IPS-NIHi7 (cell line): ENCODE data around the gene SND1.
A peak's percentile ranks its signal among the peaks of the same experiment; 100 is the strongest.
"Not testable (repeated sequence)": the region's sequence is repeated elsewhere in the genome, so short reads cannot be mapped to it uniquely, and the experiment has no call there.

ENCODE experiments used
- DNase-seq: peaks from one replicate; pipeline ENCODE4 v3.0.0; 2012; ENCODE audit warnings: mixed read lengths; ENCODE audit errors: extremely low spot score

Gene SND1

DNA sequence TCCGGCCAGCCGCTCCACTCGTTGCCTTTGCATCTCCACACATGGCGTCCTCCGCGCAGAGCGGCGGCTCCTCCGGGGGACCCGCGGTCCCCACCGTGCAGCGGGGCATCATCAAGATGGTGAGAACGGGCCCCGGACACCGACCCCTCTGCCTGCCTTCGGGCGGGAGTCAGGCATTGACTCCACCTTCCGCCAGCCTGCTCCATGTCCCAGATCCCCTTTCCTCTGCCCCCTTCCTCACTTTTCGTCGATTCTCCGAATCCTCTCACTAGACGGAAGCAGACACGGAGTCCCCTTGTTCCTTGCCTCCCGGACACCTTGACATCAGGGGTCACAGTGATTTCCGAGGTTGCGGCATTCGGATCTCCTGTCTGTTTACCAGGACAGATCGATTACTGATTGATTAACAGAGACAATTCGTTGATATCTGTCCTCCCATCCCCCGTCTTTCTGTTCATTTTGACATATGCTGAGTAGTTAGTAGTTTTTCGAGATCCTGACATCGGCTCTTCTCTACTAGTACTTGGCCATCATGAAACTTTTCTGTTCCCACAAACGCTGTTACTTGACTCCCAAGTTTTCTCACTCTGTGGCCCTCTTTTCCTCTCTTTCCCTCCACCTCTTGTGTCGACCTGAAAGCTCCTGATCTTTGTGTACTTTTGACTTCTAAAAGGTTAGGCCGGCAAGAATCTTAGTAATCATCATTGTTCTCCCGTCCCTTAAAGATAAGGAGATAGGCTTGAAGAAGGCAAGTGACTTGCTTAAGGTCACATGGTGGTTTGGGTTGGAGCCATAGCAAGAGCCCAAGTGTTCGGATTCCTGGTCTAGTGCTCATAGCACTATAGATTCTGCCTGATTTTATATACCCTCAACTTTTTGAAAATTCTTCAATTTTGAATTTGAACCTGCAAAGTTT is 597 bp downstream of the SND1 start:
- DNase-seq: no peak

DNA sequence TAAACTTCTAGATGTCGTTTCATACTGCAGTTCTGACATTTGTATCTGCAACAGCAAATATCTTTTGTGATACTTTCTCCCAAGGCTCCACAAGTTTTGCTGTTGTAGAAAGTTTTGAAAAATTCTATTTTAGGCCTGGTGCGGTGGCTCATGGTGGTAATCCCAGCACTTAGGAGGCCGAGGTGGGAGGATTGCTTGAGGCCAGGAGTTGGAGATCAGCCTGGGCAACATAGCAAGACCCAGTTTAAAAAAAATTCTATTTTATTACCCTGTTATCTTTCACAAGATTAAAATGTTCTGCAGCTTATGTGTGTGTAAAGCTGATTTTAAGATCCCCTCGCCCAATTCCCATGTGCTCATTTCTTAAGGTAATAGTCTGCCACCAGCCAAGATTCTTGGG is 1.4 kb downstream of the SND1 start:
- no peak for DNase-seq

- no peak for DNase-seq
Observed at GRCh38 chr7:127654404-127655394, 2.7 kb downstream of the SND1 start.

DNA sequence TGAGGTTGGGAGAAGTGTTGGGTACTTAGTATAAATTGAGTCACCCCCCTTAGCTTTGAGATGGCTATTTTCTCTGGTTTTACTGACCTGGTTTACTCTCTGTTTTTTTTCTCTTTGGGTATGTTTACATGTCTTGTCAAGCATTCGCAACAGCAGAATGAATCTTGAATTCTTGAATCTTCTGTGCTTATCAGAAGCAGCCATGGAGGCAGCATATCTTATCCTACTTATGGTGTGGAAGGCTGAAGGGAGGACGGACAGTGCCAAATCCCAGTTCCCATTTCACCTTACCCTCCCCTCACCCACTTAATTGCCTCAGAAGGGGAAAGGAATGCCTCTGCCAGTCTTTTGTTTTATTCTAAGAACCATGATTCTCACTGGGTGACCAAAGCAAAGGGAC is 3.7 kb downstream of the SND1 start:
- DNase-seq: no peak

DNA sequence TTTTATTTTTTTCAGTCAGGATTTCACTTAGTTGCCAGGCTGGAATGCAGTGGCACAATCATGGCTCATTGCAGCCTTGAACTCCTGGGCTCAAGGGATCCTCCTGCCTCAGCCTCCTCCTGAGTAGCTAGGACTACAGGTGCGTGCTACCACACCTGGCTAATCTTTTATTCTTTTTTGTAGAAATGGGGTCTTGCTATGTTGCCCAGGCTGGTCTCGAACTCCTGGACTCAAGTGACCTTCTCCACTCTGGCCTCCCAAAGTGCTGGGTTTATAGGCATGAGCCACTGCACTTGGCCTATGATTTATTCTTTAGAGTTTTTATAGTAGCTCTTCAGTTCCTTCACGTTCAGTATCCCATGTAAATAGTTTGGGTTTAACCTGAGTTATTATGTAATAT is 5.5 kb downstream of the SND1 start:
- no peak for DNase-seq

GRCh38 chr7:127658970-127659630 is 7.1 kb downstream of the SND1 start:
- no peak for DNase-seq

GRCh38 chr7:127665922-127666321 is 13.9 kb downstream of the SND1 start:
- DNase-seq: peak; percentile 45

- DNase-seq: no peak
Observed at GRCh38 chr7:127666602-127667001, 14.6 kb downstream of the SND1 start.

- no peak for DNase-seq
Observed at GRCh38 chr7:127667017-127667670, 15.2 kb downstream of the SND1 start.

- no peak for DNase-seq
Observed at GRCh38 chr7:127667759-127668530, 16.0 kb downstream of the SND1 start.

DNA sequence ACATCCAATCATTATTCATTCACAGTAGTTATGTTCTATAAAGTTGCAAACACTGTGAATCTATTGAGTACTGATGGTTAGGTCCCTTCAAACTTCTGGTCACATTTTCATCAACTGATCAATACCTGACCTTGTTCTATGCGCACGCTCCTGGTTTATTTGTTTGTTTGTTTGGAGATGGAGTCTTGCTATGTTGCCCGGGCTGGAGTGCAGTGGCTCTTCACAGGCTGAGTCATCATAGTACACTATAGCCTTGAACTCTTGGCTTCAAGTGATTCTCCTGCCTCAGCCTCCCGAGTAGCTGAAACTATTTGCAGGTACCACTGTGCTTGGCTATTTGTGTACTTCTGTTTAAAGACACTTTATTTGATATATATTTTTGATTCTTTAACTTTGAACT is 19.3 kb downstream of the SND1 start:
- no peak for DNase-seq

DNA sequence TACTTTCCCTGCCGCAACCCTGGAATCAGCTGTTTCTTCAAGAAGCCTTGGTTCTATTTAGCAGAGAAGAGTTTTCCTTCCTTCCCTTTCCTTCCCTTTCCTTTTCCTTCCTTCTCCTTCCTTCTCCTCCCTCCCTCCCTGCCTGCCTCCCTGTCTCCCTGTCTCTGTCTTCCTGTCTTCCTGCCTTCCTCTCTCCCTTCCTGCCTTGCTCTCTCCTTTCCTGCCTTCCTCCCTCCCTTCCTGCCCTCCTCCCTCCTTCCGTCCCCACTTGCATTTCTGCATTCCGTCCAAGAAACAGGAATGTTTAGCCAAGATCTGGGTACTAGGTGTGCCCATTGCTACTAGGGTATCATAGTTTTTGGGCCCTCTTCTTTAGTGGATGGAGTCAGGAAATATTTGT is 21.9 kb downstream of the SND1 start:
- DNase-seq: no peak

DNA sequence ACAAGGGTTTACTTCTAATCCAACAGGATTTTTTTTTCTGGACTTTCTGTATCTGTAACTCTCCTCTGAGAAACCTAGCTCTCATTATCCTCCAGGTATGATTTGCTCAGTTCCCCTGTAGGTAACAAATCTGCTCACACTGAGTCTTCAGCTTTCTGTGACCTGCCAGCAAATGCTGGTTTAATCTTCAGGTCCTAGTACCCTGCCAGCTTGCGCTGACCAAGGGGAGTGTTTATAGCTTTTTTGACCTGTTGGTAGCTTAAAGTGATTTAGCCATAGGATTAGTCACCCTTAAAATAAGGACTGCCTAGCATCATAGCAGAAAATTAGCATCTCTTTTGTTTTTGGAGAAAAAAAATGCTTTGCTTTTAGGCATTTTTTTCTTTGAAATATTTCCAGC is 22.4 kb downstream of the SND1 start:
- DNase-seq: no peak

DNA sequence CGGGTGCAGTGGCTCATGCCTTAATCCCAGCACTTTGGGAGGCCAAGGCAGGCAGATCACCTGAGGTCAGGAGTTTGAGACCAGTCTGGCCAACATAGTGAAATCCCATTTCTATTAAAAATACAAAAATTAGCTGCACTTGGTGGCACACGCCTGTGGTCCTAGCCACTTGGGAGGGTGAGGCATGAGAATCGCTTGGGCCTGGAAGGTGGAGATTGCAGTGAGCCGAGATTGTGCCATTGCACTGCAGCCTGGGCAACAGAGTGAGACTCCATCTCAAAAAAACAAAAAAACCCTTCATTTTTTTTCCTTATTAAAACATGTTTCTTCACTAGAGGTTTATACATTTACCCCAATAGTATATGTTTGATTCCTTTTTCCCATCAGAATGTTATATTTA is 22.9 kb downstream of the SND1 start:
- DNase-seq: not testable (repeated sequence)

DNA sequence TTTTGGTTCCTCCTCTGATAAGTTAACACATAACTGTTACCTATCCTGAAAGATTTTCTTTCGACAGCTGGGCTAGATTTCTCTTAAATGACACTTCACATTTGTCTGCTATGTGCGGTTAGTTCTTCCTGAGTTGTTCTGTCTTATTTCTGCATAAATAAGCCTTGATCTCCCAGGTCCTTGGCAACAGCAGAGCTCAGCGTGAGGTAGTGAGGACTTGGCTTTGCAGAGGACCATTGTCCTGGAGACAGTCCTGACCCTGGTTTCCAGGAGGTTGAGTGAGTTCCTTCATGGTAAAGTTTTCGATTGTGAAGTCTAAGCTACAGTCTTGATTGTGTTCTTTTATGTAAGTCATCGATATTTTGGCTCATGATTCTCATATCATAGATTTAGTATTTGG is 23.7 kb downstream of the SND1 start:
- DNase-seq: no peak

DNA sequence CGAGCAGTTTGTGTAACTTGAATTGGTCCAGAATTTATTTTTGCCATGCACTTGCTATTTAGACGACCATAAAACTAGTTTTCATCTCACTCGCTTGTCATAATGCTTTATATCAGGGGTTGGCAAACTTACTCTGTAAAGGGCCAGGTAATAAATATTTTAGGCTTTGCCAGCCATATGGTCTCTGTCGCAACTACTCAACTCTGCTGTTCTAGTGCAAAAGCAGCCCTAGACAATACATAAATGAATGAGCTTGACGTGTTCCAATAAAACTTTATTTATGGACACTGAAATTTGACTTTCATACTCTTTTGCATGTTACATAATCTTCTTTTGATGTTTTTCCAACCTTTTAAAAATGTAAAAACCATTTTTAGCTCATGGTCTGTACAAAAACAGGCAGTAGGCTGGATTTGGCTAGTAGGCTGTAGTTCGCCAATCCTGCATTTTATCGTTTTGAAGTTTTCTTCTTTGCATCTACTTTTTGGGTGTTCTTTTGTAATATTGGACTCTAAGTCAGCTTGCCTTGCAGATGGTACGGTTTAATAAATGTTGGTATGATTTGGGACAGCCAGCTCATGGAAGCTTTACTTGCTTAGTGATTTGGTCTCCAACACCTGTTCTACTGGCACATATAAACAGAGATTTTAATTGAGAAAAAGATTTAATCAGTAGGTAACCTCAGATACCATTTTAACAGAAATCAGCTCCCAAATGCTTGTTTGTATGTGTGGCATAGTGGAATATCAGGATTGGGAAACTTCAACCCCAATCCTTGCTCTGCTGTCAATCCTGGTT is 25.6 kb downstream of the SND1 start:
- DNase-seq: no peak

DNA sequence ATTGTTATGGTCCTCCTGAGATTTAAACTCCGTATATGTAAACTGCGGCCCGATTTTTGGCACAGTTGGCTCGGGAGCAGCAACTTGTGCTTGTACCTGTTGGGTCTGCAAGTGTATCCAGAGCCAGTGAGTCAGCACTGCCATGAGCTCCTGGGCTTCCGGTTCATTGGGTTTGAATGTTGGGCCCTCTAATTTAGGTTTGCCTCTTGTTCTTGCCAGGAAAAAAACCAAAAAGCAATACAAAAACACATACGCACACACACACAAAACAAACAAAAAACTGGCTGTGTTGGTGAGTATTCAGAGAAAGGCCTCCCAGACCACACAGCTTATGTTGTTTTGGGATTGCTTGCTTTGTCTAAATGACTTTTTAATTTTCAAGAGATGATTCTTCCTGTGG is 26.3 kb downstream of the SND1 start:
- DNase-seq: no peak

DNA sequence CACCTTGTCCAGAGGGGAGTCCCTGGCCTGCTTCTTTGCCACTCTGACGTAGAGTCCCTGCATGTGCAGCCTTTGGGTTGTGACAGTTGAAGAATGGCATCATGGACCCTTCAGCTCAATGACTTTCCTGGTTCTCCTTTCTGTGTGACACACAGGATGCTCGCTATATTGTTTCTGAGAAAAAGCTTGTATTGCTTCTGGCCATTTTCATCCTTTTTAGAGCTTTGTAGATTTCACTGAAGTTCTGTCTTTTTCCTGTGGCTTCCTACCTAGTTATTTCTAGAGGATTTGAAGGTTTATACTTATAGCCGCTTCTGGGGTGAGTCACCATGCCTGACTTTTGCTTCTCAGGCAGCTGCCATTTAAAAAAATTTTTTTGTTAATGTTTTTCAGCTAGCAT is 27.0 kb downstream of the SND1 start:
- no peak for DNase-seq

GRCh38 chr7:127680983-127681382 is 29.0 kb downstream of the SND1 start:
- no peak for DNase-seq

- no peak for DNase-seq
Observed at GRCh38 chr7:127682140-127682539, 30.1 kb downstream of the SND1 start.
